Measurements from ENCODE around the gene CCT7. TPM values are rescaled to one million over a fixed set of nuclear protein-coding genes. Genes with fewer than 3 reads are reported as not detected.

The CCT7 gene
- total and polyA plus RNA-seq, 2 of the 8 experiments (the other 6 are each of a cell fraction or from before 2014, with no cell fraction given), result 440 to 474 TPM

- TF ChIP-seq SIN3A (conservative IDR thresholded peaks at IDR 0.05 in 1 of 2, IDR thresholded peaks at IDR 0.05 in 1 of 2; ENCODE audit: low read depth in 1 of 2, low read length in 2 of 2) (no peak), CHD7 (IDR thresholded peaks at IDR 0.05; ENCODE audit: insufficient replicate concordance, low read length) (no peak), BRCA1 (IDR thresholded peaks at IDR 0.05; ENCODE audit: low read depth, low read length) (no peak), JUN (IDR thresholded peaks at IDR 0.05; ENCODE audit: low read depth, low read length) (no peak), SIRT6 (IDR thresholded peaks at IDR 0.05; ENCODE audit: low read length) (no peak)
These were observed 10.5 kb downstream of the CCT7 start (continued) for GRCh38 chr2:73244580-73244979.

Measured in H1 (cell line).